ENCODE results near the gene PLCB3.

PLCB3 gene

DNA sequence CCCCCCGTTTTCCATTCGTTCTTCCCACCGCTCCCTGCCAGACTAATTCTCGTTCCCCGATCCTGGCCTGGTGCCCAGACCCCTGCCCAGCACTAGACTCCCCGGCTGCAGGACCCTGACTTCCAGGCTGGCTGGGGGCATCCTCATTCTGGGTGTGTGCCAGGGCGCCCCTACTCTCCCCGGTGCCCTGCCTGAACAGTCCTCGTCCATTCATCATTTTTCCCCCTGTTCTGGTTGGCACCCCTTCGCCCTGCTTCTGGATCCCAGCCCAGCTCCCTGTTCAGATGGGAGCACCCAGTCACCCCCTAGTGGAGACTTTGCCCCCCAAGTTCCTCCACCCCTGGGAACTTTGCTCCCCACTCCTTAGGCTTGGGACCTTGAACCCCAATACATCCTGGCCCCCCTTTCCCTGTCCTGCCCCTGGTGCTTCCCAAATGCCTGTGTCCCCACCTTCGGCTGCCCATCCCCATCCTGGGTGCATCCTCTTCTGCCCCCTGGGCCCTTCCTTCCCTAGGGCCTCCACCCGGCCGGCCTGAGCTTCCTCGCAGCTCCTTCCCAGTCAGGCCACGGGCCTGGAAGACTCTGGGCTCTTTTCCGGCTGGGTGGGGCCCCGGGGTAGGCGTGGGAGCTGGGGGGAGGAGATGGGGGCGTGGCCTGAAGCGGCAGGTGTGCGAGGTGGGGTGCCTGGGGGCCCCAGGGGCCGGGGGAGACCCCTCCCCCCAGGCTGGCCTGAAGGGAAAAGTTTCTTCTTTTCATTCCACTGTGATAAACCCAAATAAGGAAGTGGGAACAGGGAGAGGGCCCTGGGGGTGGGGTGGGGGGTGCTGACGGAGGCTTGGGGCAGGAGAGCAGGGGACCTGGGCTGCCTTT lies 908 bp downstream of the PLCB3 start:
- no peak for DNase-seq

DNA sequence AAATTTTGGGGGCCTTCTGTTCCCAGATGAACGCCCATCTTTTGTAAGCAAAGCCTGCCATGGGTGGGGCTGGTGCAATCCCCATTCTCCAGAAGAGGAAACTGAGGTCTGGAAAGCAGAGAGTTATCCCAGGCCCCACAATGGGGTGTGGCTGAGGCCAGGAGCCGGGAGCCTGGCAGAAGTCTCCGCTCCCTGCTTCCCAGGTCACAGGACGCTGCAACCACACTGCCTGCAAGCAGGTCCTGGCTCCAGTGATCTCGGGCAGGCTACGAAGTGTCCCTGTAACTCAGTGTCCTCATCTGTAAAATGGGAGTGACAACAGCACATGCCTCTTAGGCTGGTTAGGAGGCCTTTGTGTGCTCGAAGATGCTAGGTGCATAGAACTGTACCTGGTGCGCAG lies 1.7 kb downstream of the PLCB3 start:
- DNase-seq = no peak

DNA sequence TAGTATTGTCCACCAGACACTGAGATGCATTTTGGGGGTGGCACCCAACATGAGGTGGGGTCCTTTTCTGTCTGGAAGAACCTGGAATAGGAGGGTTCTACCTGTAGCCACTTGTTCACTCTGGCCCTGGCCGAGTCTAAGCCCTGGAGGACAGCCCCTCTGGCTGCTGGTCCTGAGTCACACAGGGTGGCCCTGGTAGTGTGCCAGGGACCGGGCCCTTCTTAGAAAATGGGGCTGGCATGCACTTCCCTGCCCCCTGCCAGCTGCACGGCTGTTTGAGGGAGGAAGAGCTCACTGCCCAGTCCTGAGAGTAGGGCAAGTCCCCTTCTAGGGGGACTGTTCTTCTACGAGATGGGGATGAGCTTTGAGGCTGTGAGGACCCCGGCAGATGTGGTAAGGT lies 2.2 kb downstream of the PLCB3 start:
- DNase-seq = peak; percentile 66

DNA sequence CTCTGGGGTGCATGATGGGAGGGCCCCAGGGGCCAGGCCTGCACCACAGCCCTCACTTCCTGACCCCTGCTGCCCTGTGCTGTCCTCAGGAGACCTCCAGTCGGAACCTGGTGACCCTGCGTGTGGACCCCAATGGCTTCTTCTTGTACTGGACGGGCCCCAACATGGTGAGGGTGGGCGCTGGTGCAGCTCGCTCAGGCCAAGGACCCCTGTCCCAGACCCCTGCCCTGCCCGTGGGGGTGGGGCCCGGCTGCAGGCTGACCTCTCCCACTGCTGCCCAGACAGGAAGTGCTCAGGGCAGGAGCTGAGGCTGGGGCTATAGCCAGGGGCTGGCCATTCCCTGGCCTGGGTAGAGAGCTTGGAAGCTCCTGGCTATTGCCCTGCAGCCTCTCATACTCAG lies 3.0 kb downstream of the PLCB3 start:
- DNase-seq = no peak

DNA sequence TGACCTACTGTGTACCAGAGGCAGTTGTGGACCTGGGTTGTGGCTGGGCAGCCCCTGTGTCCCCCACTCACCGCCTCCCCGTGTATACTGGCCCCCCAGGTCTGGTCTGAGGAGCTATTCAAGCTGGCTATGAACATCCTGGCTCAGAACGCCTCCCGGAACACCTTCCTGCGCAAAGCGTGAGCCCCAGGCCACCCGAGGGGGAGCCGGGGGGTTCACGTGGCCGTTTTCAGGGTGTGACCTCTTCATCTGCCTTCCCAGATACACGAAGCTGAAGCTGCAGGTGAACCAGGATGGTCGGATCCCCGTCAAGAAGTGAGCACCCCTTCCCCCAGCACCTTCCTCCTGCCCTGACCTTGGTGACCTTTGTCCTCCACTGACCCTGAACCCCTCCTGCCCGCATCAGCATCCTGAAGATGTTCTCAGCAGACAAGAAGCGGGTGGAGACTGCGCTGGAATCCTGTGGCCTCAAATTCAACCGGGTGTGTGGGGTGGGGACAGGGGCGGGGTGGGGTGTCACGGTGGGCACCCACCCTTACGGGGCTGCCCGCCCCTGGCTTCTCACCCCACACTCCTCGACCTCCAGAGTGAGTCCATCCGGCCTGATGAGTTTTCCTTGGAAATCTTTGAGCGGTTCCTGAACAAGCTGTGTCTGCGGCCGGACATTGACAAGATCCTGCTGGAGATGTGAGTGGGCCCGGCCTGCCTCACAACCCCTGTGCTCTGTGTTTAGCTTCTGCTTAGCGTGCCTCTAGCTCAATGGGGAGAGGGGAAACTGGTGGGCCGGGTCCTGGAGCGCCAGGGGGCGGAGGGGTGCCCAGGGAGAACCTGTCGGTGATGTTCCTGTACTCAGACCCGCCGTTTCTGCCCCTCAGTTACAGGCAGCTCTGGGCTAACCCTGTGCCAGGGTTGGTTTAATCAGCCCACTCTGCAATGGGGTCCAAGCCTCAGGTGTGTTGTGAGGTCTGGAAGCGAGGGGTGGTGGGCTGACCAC lies 4.1 kb downstream of the PLCB3 start:
- DNase-seq = no peak

DNA sequence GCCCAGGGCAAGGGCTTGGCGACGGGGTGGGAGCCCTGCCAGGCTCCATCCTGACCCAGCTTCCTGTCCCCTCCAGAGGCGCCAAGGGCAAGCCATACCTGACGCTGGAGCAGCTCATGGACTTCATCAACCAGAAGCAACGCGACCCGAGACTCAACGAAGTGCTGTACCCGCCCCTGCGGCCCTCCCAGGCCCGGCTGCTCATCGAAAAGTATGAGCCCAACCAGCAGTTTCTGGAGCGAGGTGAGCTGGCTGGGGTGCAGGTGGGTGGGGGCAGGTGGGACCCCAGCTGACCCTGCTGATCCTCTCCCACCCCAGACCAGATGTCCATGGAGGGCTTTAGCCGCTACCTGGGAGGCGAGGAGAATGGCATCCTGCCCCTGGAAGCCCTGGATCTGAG lies 5.0 kb downstream of the PLCB3 start:
- DNase-seq = no peak

DNA sequence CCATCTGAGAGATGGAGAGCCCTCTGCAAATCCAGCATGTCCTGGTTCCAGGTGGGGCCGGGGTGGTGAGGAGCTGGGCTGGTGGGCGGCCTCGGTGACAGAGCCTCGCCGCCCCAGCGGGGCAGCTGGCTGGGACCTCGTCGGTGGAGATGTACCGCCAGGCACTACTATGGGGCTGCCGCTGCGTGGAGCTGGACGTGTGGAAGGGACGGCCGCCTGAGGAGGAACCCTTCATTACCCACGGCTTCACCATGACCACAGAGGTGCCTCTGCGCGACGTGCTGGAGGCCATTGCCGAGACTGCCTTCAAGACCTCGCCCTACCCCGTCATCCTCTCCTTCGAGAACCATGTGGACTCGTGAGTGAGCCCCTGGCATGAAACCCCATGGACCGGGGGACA lies 7.0 kb downstream of the PLCB3 start:
- no peak for DNase-seq

DNA sequence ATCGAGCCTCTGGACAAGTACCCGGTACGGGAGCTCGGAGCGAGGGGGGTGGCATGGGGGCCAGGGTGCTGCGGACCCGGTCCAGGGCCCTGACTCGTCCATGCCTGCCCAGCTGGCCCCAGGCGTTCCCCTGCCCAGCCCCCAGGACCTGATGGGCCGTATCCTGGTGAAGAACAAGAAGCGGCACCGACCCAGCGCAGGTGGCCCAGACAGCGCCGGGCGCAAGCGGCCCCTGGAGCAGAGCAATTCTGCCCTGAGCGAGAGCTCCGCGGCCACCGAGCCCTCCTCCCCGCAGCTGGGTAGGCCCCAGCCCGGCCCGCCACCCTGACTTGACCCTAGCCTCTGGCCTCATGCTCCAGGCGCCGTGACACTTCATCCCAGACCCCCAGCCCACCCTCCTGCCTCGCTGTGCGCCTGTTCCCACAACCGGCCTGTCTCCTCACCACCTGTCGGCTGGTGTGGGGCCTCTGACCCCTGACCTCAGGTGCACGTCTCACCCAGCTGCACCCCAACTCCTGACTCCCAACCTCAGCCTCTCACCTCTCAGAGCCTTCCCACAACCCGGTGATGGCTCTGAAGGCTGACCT lies 7.7 kb downstream of the PLCB3 start:
- DNase-seq = no peak

DNA sequence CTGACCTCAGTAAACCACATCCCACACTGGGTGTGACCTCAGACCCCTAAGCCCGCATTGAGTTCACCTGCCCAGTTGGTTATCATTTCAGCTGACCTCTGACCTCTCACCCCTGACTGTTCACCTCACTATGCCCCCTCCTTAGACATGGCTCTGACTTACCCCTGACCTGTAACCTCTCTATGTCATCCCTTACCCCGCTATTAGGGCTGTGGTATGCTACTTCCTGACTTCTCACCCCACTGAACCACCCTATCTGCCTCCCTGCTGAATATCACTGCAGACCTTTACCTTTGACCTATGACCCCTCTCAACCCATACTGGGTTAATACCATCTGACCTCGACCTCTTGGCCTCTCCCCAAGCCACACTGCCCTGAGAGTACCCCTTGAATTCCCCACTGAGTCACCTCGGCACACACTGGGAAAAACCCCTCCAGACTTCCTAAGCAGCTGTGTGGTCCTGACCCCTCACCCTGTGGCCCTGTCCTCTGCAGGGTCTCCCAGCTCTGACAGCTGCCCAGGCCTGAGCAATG lies 8.3 kb downstream of the PLCB3 start:
- no peak for DNase-seq

DNA sequence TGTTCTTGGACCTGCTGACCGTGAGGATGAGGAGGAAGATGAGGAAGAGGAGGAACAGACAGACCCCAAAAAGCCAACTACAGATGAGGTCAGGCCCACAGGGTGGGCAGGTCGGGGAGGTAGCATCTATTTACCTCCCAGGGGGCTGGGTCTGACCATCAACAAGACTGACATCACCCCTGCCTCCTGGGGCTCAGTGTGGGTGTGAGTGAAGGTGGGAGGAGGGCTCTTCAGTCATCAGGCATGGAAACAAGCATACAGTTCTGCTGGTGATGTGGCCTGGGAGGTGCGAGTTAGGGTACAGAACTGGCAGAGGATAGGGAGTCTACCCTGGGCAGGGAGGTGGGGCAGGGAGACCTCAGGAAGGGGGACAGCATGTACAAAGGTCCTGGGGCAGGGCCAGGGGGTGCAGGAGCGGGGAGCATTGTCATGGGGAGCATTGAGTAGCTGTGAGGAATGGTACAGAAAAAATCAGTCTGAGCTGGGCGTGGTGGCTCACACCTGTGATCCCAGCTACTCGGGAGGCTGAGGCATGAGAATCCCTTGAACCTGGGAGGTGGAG lies 8.9 kb downstream of the PLCB3 start:
- DNase-seq = no peak

DNA sequence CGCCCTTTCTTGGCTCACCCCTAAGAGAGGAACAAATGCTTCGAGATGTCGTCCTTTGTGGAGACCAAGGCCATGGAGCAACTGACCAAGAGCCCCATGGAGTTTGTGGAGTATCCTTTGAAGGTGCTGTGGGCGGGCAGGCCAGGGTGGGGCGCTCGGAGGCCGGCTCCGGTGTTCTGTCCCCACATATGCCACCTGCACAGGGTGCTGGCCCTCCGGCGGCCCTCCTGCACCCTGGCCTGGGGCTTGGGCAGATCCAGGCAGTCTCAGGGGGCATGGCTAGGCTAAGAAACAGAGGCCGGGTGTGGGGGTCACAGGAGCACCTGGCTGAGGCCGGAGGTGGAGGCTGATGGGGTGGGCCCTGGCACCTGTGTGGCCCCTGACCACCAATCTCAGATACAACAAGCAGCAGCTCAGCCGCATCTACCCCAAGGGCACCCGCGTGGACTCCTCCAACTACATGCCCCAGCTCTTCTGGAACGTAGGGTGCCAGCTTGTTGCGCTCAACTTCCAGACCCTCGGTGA lies 10.3 kb downstream of the PLCB3 start:
- DNase-seq = no peak

DNA sequence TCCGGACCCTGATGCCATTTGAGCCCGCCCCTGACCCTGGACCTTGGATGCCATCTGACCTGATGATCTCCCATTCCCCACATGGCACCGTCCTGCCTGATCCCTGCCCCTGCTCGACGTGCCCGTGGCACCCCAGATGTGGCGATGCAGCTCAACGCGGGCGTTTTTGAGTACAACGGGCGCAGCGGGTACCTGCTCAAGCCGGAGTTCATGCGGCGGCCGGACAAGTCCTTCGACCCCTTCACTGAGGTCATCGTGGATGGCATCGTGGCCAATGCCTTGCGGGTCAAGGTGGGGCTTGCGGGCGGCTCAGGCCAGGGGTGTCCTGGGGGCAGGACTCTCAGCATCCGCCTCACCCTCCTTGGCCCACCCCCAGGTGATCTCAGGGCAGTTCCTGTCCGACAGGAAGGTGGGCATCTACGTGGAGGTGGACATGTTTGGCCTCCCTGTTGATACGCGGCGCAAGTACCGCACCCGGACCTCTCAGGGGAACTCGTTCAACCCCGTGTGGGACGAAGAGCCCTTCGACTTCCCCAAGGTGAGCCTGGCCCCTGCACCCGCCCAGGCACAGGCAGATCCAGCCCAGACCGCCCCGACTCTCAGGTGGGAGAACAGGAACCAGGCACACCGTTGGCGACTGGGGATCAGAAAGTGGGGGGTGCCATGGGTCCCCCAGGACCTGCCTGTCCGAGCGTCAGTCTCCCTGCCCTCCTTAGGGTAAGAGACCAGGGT lies 11.1 kb downstream of the PLCB3 start:
- DNase-seq = no peak

DNA sequence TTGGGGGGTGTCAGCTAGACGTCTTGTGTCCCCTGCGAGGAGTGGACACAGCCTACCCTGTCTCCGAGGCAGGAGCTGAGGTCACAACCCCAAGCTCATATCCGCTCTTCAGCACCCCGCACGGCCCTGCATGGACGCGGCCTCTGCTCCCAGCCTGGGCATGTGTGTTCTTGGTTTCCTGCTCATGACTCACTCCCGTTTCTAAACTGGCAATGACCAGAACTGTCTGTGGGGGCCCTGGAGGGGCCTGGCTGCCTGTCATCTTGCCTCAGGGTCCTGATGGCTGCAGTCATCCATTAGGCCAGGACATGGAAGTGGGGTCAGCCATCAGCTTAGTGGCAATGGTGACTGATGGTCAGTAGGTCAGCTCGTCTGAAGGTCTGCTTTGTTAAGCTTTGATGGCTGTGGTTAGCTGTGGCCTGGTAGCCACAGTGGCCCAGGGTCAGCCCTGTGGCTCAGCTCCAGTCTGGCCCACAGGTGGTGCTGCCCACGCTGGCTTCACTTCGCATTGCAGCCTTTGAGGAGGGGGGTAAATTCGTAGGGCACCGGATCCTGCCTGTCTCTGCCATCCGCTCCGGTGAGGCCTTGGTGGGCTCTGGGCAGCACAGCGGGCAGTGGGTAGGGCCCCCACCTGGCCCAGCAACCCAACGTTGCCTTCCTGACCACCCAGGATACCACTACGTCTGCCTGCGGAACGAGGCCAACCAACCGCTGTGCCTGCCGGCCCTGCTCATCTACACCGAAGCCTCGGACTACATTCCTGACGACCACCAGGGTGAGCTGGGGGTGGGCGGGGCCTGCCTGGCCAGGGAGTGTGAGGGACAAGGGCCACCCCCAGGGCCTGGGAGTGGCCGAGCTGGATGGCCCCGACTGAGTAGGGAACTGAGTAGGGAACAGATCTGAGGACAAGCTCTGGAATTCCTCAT lies 12.0 kb downstream of the PLCB3 start:
- DNase-seq = no peak

DNA sequence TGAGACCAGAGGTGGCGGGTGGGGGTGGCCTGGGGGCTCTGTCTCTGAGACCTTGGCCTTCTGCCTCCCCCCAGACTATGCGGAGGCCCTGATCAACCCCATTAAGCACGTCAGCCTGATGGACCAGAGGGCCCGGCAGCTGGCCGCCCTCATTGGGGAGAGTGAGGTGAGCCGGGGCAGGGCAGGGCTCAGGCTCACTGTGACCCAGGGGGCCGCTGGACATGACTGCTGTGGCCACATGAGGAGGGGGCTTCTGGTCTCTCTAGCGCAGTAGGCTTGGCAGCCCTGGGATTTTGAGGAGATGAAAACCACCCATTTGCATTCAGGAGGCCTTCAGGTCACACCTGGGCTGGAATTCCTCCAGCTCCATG lies 12.6 kb downstream of the PLCB3 start:
- DNase-seq = no peak

DNA sequence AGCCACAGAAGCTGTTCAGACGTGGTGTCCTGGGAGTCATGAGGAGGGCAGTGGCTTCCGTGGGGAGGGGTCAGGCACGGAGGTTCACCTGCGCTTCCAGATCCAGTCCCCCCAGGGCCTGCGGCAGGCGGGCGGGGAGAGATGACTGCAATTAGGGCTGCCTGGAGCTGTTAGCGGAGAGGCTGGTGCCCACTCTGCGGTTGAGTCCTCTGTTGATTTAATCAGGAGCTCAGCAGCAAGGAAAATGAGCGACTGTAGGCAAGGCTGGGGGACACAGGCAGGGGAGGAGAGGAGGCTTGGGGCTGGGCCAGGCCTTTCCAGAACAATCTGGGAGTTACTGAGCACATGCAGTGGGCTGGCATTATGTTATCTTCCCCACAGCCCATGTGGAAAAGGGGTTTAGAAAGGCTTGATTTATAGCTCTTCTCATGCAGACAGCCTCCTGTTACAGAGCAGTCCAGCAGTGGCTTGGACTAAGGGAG lies 13.1 kb downstream of the PLCB3 start:
- DNase-seq = no peak

DNA sequence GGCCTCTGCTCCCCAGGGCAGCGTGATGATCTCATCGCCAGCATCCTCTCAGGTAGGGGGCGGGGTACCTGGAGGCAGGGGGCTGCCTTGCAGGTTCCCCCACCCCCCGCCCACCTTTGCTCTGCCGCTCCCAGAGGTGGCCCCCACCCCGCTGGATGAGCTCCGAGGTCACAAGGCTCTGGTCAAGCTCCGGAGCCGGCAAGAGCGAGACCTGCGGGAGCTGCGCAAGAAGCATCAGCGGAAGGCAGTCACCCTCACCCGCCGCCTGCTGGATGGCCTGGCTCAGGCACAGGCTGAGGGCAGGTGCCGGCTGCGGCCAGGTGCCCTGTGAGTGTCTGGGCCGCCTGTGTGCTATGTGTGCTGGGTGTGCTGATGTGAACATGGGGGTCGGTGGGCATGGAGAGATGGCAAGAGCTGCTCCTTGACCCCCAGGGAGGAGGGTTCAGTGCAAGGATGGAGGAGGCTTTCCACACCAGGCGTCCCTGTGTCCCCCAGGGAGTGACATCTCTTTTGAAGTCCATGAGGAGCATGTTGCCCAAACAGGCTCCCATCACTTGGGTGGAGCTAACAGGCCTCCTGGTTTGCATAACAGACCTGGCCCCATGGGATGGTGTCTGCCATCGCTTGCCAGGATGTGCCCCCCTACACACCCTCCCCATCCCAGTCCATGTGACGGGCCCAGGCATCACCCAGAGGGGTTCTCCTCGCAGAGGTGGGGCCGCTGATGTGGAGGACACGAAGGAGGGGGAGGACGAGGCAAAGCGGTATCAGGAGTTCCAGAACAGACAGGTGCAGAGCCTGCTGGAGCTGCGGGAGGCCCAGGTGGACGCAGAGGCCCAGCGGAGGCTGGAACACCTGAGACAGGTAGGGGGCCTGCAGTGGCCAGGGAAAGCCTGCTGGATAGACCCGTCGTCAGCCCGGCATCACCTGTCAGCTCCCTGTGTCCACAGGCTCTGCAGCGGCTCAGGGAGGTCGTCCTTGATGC lies 14.1 kb downstream of the PLCB3 start:
- DNase-seq = no peak

DNA sequence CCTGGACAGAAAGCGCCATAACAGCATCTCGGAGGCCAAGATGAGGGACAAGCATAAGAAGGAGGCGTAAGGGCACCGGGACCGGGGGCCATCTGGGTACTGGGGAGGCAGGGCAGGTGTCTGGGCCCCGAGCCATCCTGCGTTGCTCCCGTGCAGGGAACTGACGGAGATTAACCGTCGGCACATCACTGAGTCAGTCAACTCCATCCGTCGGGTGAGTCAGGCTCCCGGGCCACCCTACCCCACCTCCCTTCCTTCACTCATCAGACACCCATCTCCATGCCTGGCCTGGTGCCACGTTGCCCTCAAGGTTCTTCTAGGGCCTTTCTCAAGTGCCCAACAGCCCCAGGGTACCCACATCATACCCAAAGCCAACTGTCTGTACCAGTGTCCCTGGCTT lies 15.0 kb downstream of the PLCB3 start:
- DNase-seq = no peak

DNA sequence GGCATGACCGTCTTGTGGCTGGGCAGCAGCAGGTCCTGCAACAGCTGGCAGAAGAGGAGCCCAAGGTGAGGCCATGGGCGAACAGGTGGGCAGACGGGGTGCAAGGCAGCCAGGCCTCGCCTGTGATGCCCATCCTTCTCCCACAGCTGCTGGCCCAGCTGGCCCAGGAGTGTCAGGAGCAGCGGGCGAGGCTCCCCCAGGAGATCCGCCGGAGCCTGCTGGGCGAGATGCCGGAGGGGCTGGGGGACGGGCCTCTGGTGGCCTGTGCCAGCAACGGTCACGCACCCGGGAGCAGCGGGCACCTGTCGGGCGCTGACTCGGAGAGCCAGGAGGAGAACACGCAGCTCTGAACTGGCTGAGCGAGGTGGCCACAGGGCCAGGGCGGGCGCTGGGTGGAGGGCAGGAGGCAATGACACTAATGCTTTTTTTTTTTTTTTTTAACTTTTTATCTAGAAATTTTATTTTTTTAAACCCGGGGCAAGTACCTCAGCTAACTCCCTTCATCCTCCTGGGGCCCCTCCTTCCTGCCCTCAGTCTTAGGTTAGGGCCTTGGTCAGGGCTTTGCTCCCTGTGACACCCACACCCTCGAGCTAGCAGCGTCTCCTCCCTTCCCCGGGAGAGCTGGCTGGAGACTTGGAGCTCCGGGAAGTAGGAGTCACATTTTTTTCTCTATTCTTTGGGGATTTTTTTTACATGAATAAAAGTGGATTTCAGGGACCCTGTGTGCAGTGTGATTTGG lies 16.0 kb downstream of the PLCB3 start:
- no peak for DNase-seq

Measured in midbrain (tissue), 1 donor.